H1 (cell line): Measurements from ENCODE around the gene C20orf202. TPM values are rescaled to one million over a fixed set of nuclear protein-coding genes. Genes with fewer than 3 reads are reported as not detected.

ENCODE experiments used
- CHD7 ChIP-seq: fragments of 300-600 bp; sonication (generic); IDR thresholded peaks from 2 replicates; pipeline ENCODE4 v1.7.1; 2012; ENCODE audit warnings: low read length, moderate library complexity, mild to moderate bottlenecking, inconsistent platforms; ENCODE audit not compliant: insufficient replicate concordance
- MAFK ChIP-seq: IDR thresholded peaks from 2 replicates; pipeline ENCODE4 v1.6.1; 2012; ENCODE audit warnings: low read depth, mild to moderate bottlenecking, improper control_type of control experiment, low read length
- POLR2A ChIP-seq, 2 experiments: IDR thresholded peaks; 1 replicate in 1 of 2; 2 replicates in 1 of 2; pipeline ENCODE4 v1.6.1; 2011; ENCODE audit warnings: low read depth in 2 of 2, low read length in 2 of 2, mild to moderate bottlenecking in 2 of 2; ENCODE audit errors: control extremely low read depth in 1 of 2
- polyA plus RNA-seq, 7 experiments: library from polyadenylated mRNA; depleted of rRNA in 3 of 7; stranded (reverse) in 5 of 7; unstranded in 2 of 7; fragments of >200 nt in 5 of 7; fragments of 200-250 nt in 2 of 7; gene quantifications; 1 replicate in 5 of 7; 2 replicates in 1 of 7; 4 replicates in 1 of 7; pipeline versions ENCODE4 v1.2.1 to v1.2.3, GENCODE V29; 2011 to 2013; ENCODE audit warnings: missing spikeins in 2 of 7, mixed read lengths in 2 of 7
- total RNA-seq: library from RNA; stranded (reverse); fragmentation: NEBNext Ultra II Directional; extraction: Animal tissue kit (Norgen Biotek cat#: 25700); gene quantifications from 2 replicates; pipeline ENCODE4 v1.2.1, GENCODE V29; 2021

C20orf202 gene
- total and polyA plus RNA-seq, 2 of the 8 experiments (the other 6 are each of a cell fraction or from before 2014, with no cell fraction given) = 0.12 TPM; not detected in 1

GRCh38 chr20:1184638-1185315 lies 18.5 kb upstream of the C20orf202 start, which contains the start of gene TMEM74B (continued):
- TF ChIP-seq CHD7 = no peak
- no peak for TF ChIP-seq POLR2A (IDR thresholded peaks at IDR 0.05; ENCODE audit: control extremely low read depth in 1 of 2, low read depth in 2 of 2, low read length in 2 of 2)
- no peak for TF ChIP-seq MAFK
